Stimulated activated CD8-positive, alpha-beta memory T cell treated with anti-CD3 and anti-CD28 coated beads, Interleukin-7, amount 100 ng/mL, for 24 hours (primary cell): ENCODE results near the gene AGAP1.

Experiments
- DNase-seq: peaks from one replicate; pipeline ENCODE4 v3.0.0-alpha.2; 2020; ENCODE audit warnings: low read depth

Gene AGAP1

GRCh38 chr2:235639428-235639773, 145.6 kb downstream of the AGAP1 start:
- DNase-seq: no peak

GRCh38 chr2:235639885-235640284, 146.0 kb downstream of the AGAP1 start:
- DNase-seq: no peak

GRCh38 chr2:235640377-235640776, 146.5 kb downstream of the AGAP1 start:
- DNase-seq: no peak

- DNase-seq: no peak
Observed at GRCh38 chr2:235640926-235641723, 147.3 kb downstream of the AGAP1 start.

- no peak for DNase-seq
Observed at GRCh38 chr2:235641956-235642355, 148.1 kb downstream of the AGAP1 start.

- DNase-seq: no peak
Observed at GRCh38 chr2:235642446-235643098, 148.7 kb downstream of the AGAP1 start.

- no peak for DNase-seq
Observed at GRCh38 chr2:235643680-235644511, 150.1 kb downstream of the AGAP1 start.

GRCh38 chr2:235647264-235647663, 153.4 kb downstream of the AGAP1 start:
- DNase-seq: no peak

- DNase-seq: no peak
Observed at GRCh38 chr2:235647877-235648276, 154.0 kb downstream of the AGAP1 start.

GRCh38 chr2:235649418-235649817, 155.6 kb downstream of the AGAP1 start:
- no peak for DNase-seq

- DNase-seq: no peak
Observed at GRCh38 chr2:235651643-235652042, 157.8 kb downstream of the AGAP1 start.

- no peak for DNase-seq
Observed at GRCh38 chr2:235654103-235654813, 160.4 kb downstream of the AGAP1 start.

GRCh38 chr2:235658351-235659174, 164.7 kb downstream of the AGAP1 start:
- DNase-seq: no peak

GRCh38 chr2:235659767-235660322, 166.0 kb downstream of the AGAP1 start:
- DNase-seq: no peak

GRCh38 chr2:235660484-235661082, 166.7 kb downstream of the AGAP1 start:
- no peak for DNase-seq

GRCh38 chr2:235661167-235661937, 167.5 kb downstream of the AGAP1 start:
- no peak for DNase-seq

- no peak for DNase-seq
Observed at GRCh38 chr2:235661952-235662351, 168.1 kb downstream of the AGAP1 start.

GRCh38 chr2:235663875-235664274, 170.0 kb downstream of the AGAP1 start:
- no peak for DNase-seq

GRCh38 chr2:235665661-235666212, 171.9 kb downstream of the AGAP1 start:
- DNase-seq: no peak
